DMS153 (cell line): ENCODE results near the gene AGAP2.

Experiments used
- DNase-seq: peaks from one replicate; lab custom pipeline; 2025; lab: John Stamatoyannopoulos, UW

AGAP2 gene

DNA sequence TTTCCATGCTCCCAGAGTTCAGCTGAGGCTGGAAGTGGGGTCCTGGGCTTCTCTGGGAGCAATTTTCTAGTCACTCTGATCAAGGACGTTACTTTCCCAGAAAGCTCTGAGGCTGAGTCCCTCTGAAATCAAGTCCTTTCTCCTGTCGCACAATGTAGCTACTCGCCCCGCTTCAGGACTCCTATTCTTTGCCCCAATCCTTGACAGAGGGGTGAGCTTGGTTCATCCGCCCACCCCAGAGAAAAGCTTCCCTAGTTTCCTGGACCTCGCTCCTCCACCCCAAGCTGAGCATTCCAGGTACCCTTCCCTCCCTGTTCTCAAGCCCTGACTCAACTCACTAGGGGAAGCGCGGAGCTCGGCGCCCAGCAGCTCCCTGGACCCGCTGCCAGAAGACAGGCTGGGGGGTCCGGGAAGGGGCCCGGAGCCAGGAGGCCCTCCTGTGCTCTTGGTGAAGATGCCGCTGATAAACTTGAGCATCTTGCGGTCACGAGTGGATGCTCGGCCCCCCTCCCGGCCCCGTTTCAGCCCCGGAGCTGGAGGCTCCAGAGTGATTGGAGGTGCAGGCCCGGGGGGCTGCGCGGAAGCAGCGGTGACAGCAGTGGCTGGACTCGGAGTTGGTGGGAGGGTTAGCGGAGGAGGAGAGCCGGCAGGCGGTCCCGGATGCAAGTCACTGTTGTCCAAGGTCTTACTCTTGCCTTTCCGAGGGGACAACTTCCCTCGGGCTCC is 1.6 kb downstream of the AGAP2 start:
- no peak for DNase-seq

DNA sequence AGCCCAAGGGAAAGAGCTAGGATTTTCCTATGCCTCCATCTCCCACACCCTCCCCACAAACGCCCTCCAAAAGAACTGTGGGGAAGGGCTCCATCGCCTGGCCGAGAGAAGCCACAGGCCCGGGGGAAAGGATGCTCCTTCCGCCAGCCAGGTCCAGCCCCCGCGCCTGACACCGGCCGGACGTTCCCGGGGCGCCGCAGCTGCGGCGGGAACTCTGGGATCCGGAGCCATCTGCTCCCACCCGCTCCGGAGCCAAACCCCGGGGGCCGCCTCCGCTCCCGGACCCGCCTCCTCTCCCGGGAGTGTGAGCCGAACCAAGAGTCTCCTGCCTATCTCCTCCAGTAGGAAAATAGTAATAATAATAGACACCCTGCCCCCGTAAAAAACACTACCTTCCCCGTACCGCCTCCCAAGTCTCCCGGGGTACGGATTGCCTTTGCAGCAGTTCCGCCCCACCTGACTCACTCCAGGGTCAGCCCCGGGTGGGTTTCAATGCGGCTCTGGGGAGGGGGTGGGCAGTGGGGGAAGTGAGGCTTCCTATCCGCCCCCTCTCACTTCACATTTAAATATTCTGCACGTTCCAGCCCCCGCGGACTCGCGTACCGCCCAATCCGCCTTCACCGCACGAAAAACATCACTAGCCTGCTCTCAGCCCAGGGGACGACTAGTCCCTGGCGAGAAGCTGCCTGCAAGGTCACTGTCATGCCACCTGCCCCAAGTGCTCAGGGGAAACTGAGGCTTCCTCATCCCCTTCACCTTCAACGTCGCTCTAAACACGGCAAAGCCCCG is 2.4 kb downstream of the AGAP2 start:
- no peak for DNase-seq

DNA sequence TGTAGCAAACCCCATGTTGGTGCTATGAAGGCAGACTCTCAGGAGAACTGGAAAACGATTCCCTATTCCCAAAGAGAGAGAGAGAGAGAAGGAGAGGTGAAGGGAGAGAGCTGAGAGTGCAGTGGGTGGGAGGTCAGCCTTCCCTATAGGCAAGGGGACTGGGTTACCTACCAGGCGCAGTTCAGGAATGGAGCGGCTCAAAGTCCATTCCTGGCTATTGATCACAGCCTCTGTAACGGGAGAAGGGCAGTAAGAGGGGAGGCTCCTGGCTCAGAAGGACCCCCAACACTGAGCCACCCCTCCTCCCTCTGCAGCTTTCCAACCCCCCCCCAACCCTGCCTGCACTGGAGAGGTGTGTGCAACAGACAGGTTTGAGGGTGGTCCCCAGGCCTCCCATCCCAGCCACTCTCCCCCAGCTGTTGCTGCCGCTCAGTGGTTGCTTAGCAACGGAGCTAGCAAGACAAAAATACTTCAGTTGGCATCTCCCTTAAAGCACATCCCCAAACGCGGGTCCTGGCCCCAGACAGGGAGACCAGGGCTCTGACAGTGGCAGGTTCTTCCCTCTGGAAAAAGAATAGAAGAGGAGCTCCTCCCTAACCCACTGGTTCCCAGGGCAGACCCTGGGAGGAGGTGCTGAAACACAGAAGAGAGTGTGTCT is 3.2 kb downstream of the AGAP2 start:
- no peak for DNase-seq

DNA sequence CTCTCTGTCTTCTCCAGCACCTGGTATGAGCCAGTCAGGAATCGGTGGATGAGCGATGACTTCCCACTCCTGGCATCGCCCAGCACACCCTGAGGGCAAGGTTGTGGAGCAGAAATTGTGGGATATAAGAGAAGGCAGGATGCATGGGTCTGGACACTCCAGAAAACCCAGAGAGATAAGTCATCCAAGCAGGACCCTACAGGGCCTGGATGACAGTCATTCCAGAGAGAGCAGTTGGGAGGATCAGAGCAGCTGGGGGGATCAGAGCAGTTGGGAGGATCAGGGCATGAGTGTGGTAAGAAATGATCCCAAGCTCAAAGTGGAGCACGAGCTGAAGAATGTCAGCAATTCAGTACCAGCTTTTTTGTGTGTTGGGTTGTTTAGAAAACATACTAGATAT is 4.0 kb downstream of the AGAP2 start:
- DNase-seq, result no peak

GRCh38 chr12:57733928-57734327 is 4.6 kb downstream of the AGAP2 start:
- DNase-seq, result no peak

DNA sequence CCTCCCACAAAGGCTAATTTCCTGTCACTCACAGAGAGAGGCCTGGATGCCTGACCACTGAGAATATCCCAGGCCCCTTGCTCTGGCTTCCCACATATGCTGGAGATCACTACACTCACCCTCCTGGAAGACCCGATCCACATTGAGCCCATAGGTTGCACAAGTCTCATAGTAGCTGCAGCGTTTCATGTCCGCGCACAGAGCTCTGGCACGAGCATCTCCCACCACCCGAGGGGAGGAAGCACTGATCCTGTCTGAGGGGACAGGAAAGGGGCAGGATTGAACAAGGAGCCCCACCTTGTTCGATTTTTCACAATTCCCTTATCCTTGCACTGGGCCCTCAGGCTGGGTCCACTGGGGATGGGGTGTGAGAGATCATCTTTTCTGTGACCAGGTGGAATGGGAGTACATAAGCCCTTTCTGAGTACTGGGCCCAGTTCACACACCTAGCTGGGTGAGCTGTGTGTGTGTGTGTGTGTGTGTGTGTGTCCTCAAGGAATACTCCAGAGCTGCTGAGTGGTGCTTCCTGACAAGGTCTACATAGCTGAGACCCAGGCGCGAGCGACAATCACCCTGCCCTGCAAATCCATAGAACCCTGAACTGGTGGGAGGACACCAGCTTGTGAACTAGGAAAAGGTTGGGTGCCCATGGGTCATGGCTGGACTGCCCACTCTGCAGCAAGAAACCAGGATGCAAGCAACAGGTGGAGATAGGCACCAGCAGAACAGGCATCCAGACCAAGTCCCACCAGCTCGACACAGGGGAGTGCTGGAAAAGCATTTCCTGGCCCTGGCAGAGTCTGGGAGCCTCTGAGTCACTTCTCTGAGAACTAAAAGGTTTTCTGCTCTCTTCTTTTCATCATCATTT is 5.6 kb downstream of the AGAP2 start:
- no peak for DNase-seq

GRCh38 chr12:57732270-57732669 is 6.3 kb downstream of the AGAP2 start:
- DNase-seq, result no peak

DNA sequence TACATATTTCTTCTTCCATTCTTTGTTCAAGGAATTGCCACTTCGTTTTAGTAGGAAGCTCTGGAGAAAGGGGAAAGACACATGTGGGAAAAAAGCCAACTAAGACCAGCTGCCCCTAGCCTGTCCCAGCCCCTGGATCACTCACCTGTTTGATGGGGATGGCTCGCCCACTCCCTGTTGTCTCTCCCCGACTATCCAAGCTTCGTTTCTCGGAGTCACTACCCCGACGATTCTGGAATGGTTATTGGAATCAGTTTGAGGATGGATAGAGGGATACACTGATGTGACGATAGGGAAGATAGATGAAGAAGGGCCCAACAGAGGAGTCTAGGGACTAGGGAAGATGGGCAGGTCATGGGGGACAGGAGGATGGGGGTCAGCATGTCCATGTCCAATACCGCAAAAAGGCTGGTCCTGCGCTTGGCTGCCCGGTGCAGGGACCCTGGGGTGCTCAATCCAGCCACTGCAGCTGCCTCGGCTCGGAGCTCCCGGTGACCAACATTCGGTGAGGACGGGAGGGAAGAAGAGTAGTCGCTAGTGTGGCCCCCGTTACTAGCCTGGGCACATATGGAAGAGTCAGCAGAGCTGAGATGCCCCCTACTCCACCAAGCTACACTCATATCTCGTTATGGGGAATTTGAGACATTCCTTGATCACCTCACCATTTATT is 7.0 kb downstream of the AGAP2 start:
- no peak for DNase-seq

GRCh38 chr12:57730336-57731067 is 8.0 kb downstream of the AGAP2 start:
- DNase-seq, result no peak

DNA sequence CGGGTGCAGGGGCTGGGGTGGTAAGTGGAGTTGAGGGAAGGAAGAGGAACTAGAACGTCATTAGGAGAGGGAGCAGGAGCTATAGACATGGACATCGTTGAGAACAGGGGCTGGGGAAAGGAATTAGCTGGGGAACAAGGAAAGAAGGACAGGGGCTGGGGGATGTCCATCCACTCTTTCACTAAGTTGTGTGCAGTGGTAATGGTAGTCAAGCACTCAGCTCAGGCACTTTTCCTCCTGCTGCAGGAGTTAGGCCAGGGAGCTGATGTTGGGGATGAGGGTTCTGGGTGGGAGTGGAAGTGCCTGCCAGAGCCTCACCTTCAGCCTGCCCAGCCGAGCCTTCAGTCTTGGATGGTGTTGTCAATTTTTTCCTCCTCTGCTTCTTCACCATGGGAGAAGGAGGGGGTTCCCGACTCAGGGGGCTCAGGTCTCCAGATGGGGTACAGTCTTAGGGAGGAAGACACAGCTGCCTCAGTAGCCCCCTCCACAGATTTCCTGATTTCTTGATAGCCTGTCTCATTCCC is 9.2 kb downstream of the AGAP2 start:
- no peak for DNase-seq

DNA sequence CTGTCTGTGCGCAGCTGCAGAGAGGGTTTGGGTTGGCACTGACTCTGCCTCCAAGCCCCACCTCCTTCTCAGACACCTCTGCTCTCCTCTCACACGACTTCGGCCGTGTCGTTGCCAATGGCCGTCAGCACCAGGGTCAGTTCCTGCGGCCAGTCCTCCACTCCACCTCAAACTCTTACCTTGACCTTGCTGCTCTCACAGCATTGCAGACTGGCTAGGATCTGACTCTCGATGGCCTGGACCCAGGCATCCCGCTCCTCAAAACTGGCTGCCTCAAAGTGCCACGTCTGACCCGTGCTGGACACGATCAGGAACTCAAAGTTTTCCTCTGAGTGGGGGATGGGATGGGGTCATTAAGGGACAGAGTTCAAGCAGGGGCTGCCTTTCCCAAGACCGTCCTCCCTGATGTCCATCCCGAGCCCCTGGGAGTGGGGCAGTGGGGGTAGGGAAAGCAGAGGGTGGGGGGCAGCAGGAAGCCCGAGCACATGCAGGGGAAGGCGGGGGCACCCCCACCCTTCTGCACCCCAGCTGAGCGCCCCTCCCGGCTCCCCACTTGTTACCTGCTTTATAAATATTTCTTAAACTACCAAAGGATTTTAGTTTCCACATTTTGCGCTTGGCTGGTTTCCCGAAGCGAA is 10.7 kb downstream of the AGAP2 start:
- DNase-seq, result no peak

DNA sequence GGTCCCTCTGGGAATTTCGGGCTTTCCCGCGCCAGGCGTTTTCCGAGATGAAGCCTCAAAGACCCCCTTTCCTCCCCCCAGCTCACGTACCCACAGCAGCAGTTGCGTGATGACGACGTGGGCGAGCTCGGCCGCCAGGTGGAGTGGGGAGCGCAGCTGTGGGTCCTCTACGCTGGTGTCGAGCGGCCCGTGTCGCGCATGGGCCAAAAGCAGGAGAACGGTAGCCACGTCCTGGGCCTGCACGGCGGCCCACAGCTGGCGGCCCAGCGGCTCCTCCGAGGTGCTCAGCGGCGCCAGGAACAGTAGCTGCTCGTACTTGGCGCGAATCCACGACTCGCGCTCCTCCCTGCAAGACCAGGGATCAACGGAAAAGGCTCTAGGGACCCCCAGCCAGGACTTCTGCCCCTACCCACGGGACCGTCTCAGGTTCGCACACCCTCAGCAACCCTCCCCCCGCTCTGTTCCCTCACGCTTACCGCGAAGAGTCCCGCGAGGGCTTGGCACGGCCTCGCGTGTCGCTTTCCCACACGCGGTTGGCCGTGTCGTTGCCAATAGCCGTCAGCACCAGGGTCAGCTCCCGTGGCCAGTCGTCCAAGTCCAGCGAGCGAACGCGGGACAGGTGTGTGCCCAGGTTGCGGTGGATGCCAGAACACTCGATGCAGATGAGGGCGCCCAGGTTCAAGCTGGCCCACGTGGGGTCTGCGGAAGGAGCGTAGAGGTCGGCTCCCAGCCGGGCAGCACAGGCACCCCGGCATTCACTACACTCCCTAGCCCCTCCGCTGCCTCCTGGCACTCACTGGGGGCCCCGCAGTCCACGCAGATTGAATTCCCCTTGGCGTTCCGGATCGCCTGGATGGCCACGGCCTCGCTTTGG is 11.4 kb downstream of the AGAP2 start:
- DNase-seq, result no peak

DNA sequence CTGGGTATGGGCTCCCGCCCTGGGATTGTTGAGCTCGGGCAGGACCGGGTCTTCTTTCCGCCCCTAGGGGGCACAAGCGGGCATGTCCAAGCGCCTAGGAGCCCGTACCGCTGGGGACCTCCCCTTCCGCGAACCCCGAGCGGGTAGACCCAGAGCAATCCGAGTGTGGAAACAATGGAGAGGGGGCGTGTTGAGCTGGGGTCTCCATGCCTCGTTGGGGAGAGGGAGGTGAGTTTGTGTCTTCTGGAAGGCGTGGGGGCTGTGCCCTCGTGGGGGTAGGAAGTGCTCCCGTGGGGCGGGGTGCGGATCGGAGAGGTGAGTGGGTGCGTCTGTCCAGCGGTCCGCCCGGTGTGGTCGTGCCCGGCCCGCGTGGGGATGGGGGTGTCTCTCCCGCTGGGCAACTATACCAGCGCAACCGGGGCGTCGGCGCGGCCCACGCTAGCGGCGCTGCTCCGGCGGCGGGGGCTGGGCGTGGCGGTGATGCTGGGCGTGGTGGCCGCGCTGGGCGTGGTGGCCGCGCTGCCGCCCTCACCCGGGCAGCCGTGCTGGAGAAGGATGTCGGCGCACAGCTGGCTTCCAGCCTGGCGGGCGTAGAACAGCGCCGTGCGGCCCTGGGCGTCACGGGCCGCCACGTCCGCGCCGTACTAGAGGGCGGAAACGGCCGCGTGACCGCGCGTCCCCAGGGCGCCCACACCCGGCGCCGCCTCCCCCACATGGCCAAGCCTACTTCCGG is 12.2 kb downstream of the AGAP2 start:
- DNase-seq, result peak; percentile 65

GRCh38 chr12:57725851-57726150 is 12.7 kb downstream of the AGAP2 start:
- no peak for DNase-seq

GRCh38 chr12:57724936-57725740 is 13.4 kb downstream of the AGAP2 start:
- DNase-seq, result no peak

GRCh38 chr12:57724003-57724935 is 14.3 kb downstream of the AGAP2 start:
- DNase-seq, result no peak

DNA sequence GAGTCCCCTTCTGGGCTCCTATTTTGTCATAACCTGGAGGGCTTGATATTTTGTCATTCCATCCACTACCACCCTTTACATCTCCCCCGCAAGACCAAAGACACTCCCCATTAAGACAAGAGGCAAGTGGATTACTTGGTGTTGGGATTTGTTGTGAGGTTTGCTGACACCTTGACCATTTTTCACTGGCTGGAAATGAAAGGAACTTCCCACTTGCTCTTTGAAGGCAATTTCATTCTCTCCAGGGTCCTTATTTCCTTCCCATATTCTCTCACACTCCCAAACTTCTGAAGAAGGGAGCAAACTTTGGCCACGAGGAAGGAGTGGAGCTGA is 14.9 kb downstream of the AGAP2 start:
- no peak for DNase-seq
